Brain microvascular endothelial cell (primary cell): ENCODE measurements around the gene FLT3LG.

Experiments used
- DNase-seq: peaks from one replicate; pipeline ENCODE4 v3.0.0-alpha.2; 2020
- H3K27ac ChIP-seq: fragments of 250-450 bp; sonication (Bioruptor Pico); 2 replicates; pipeline ENCODE4 v1.5.1; 2020; ENCODE audit warnings: mild to moderate bottlenecking, moderate library complexity
- H3K27me3 ChIP-seq: fragments of 250-450 bp; sonication (Bioruptor Pico); replicated peaks from 2 replicates; pipeline ENCODE4 v1.5.1; 2020; ENCODE audit warnings: mild to moderate bottlenecking
- H3K36me3 ChIP-seq: fragments of 250-450 bp; sonication (Bioruptor Pico); replicated peaks from 2 replicates; pipeline ENCODE4 v1.5.1; 2020; ENCODE audit warnings: mild to moderate bottlenecking
- H3K4me3 ChIP-seq: 2 replicates; pipeline ENCODE4 v1.5.1; 2011; ENCODE audit warnings: low read depth, mild to moderate bottlenecking, control low read depth, low read length, moderate library complexity
- CTCF ChIP-seq: IDR thresholded peaks from 2 replicates; pipeline ENCODE4 v1.5.1; 2011; ENCODE audit warnings: low read depth, mild to moderate bottlenecking, moderate library complexity, low read length, control low read depth, inconsistent platforms; ENCODE audit errors: missing control alignments
- in situ Hi-C: cut with HindIII; loops from 2 replicates; pipeline ENCODE4 v1.10.0; 2017; ENCODE audit warnings: low sequenced_read_pairs, low pct_ligation_motif_present

Gene FLT3LG

GRCh38 chr19:49473868-49474541 lies at the start of gene FLT3LG:
Gene FLT3LG (plus strand): TSS chr19:49474215. CDS start chr19:49474640, 425 bp downstream.
- no peaks in the 10 kb centered on the region for H3K27me3 ChIP-seq
- H3K27ac ChIP-seq, result peak within 1 kb of the TSS; percentile 42
- DNase-seq, result peak; percentile 39
- H3K36me3 ChIP-seq, result peaks cover 5% of the 10 kb centered on the region
- peak within 1 kb of the TSS; percentile 73 for H3K4me3 ChIP-seq
- TF ChIP-seq CTCF, result peak; percentile 85
- in situ Hi-C loops, result no loop called here

- no peak within 1 kb of the TSS for H3K4me3 ChIP-seq
- in situ Hi-C loops, result no loop called here
- peaks cover 91% of the 10 kb centered on the region for H3K27me3 ChIP-seq
- no peak for DNase-seq
- no peak for TF ChIP-seq CTCF
- no peak within 1 kb of the TSS for H3K27ac ChIP-seq
- no peaks in the 10 kb centered on the region for H3K36me3 ChIP-seq
These were observed 48.8 kb upstream of the FLT3LG start, which contains the start of gene GFY for GRCh38 chr19:49425178-49425577. Gene GFY (plus strand): TSS chr19:49425388. CDS start chr19:49426431, 1,043 bp downstream.

GRCh38 chr19:49425922-49426592 lies 48.0 kb upstream of the FLT3LG start:
- TF ChIP-seq CTCF, result no peak
- in situ Hi-C loops, result no loop called here
- Histone ChIP-seq H3K36me3 (no peaks in the 10 kb centered on the region), H3K27me3 (peaks cover 91% of the 10 kb centered on the region), H3K4me3 (no peak overlapping the region), H3K27ac (no peak overlapping the region)
- DNase-seq, result no peak

GRCh38 chr19:49427339-49427738 lies 46.7 kb upstream of the FLT3LG start:
- in situ Hi-C loops, result no loop called here
- H3K27me3 ChIP-seq, result peaks cover 91% of the 10 kb centered on the region

GRCh38 chr19:49427855-49428546 lies 46.0 kb upstream of the FLT3LG start:
- no peak for TF ChIP-seq CTCF
- no peak overlapping the region for H3K4me3 ChIP-seq
- in situ Hi-C loops, result no loop called here

More at GRCh38 chr19:49427339-49427738, 46.7 kb upstream of the FLT3LG start:
- no peak for DNase-seq
- TF ChIP-seq CTCF, result no peak
- no peak overlapping the region for H3K27ac ChIP-seq
- no peaks in the 10 kb centered on the region for H3K36me3 ChIP-seq
- H3K4me3 ChIP-seq, result no peak overlapping the region

More at GRCh38 chr19:49427855-49428546, 46.0 kb upstream of the FLT3LG start:
- Histone ChIP-seq H3K27me3 (peaks cover 91% of the 10 kb centered on the region), H3K36me3 (no peaks in the 10 kb centered on the region), H3K27ac (no peak overlapping the region)
- no peak for DNase-seq
